ENCODE measurements around the gene PPDPF. TPM values are rescaled to one million over a fixed set of nuclear protein-coding genes. Genes with fewer than 3 reads are reported as not detected.

PPDPF gene
- total and polyA plus RNA-seq, 12 donors, result 186 to 433 (median 270) TPM

DNA sequence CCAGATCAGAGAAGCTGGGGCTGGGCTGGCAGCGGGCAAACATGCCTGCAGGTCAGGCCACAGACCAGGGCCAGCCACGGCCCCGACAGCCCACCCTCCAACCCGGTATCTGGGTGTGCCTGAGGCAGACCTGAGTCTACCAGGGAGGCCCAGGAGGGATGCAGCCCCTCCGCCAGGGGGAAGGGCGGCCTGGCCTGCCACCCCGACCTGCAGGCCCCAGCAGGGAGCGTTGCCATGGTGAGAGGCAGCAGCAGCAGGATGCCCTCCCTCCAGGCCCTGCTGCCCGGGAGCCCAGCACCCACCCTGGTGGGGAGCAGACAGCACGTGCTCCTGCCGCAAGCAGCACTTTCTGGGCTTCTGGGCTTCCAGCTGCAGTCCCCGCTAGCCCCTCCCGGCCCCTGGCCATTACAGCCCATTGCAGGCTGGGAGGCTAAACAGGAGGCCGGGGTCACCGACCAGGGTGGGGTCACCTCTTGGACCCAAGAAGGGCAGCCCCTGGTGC is 17.8 kb upstream of the PPDPF start:
- TF ChIP-seq, protein P1, sequence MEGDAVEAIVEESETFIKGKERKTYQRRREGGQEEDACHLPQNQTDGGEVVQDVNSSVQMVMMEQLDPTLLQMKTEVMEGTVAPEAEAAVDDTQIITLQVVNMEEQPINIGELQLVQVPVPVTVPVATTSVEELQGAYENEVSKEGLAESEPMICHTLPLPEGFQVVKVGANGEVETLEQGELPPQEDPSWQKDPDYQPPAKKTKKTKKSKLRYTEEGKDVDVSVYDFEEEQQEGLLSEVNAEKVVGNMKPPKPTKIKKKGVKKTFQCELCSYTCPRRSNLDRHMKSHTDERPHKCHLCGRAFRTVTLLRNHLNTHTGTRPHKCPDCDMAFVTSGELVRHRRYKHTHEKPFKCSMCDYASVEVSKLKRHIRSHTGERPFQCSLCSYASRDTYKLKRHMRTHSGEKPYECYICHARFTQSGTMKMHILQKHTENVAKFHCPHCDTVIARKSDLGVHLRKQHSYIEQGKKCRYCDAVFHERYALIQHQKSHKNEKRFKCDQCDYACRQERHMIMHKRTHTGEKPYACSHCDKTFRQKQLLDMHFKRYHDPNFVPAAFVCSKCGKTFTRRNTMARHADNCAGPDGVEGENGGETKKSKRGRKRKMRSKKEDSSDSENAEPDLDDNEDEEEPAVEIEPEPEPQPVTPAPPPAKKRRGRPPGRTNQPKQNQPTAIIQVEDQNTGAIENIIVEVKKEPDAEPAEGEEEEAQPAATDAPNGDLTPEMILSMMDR (IDR thresholded peaks at IDR 0.05), result no peak
- Histone ChIP-seq H3K27me3 (peaks cover 0 to 42% (median 35%) of the 10 kb centered on the region in 7 donors), H3K4me1 (peaks cover 6 to 42% (median 30%) of the 10 kb centered on the region in 9 donors), H3K9me3 (peaks cover 0 to 25% (median 0%) of the 10 kb centered on the region in 11 donors), H3K4me3 (no peak overlapping the region), H3K36me3 (no peaks in the 10 kb centered on the region), H3K27ac (peak overlapping the region in 5 of 10 donors; percentile 92 to 98 (median 97))
- ATAC-seq (no peak), DNase-seq (no peak)
- intact Hi-C loops (cut with DNase I), result no loop called here
- WGBS, 2 donors, result 66 to 68% methylated on average over 15 of the region's 15 CpGs

DNA sequence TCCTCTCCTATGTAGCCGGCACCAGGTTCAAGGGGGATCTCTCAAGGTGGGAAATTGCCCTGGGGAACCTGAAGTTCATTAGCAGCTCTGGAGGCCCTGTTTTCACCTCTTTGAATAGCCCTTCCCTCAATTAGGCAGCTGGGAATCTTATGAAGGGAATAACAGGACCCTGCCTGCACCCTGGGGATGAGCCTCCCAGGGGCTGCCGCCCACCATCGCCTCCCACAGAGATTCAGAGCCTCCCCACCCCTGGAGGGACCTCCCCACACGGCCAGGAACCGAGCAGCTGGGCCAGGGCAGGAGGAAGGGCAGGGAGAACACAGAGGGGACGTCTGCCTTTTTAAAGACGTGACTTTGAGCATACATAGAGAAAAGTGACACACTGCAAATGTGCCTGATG is 17.0 kb upstream of the PPDPF start:
- H3K27me3 ChIP-seq, result peaks cover 0 to 39% (median 30%) of the 10 kb centered on the region in 7 donors
- no peak for DNase-seq

DNA sequence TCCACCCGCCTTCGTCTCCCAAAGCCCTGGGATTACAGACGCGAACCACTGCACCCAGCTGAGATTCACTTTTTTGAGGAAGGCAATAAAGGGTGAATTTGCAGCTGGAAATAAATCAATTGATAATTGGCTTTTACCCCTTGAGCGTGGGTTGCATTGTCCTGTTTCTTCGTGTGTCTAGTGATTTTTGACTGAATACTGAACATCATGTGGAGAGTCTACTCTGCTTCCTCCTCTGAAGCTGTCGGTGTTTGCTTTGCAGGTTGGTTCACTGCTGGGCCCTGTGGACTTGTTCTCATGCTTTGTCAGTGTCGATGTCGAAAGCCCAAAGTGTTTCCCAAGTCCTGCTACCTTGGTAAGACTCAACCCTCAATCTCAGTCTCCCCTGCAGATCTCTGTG is 15.9 kb upstream of the PPDPF start:
- Histone ChIP-seq H3K4me3 (no peak overlapping the region), H3K4me1 (peaks cover 1 to 39% (median 26%) of the 10 kb centered on the region in 9 donors), H3K27ac (no peak overlapping the region), H3K27me3 (peaks cover 0 to 34% (median 21%) of the 10 kb centered on the region in 7 donors), H3K36me3 (no peaks in the 10 kb centered on the region), H3K9me3 (peaks cover 0 to 25% (median 0%) of the 10 kb centered on the region in 11 donors)
- no peak for ATAC-seq
- no peak for DNase-seq
- intact Hi-C loops (cut with DNase I), result no loop called here
- WGBS, 2 donors, result 86 to 93% methylated on average over 9 of the region's 9 CpGs
- TF ChIP-seq, protein P1 (IDR thresholded peaks at IDR 0.05), result no peak

More for the DNA sequence above, 17.0 kb upstream of the PPDPF start:
- 42 to 47% methylated on average over 7 of the region's 7 CpGs for WGBS, 2 donors
- ATAC-seq, result no peak
- TF ChIP-seq, protein P1 (IDR thresholded peaks at IDR 0.05), result no peak
- Histone ChIP-seq H3K4me1 (peaks cover 6 to 37% (median 30%) of the 10 kb centered on the region in 9 donors), H3K4me3 (no peak overlapping the region), H3K27ac (peak overlapping the region in 3 of 10 donors; percentile 19 to 97 (median 31)), H3K9me3 (peaks cover 0 to 25% (median 0%) of the 10 kb centered on the region in 11 donors), H3K36me3 (no peaks in the 10 kb centered on the region)
- intact Hi-C loops (cut with DNase I), result no loop called here

DNA sequence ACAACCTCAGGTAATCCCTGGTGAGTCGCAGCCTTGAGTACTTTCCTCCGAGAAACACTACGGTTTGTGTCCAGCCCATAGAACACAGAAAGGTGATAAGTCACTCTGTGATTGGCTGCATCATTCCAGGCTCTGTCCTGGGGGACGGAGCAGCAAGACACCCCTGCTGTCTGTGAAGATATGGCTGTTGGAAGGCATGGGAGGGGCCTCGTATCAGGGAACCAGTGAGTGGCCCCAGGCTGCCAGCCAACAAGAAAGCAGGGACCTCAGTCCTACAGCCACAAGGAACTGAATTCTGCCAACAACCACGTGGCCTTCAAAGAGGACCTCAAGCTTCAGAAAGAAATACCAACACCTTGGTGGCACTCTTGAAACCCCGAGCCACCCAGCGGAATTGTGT is 15.3 kb upstream of the PPDPF start:
- TF ChIP-seq, protein P1 (IDR thresholded peaks at IDR 0.05), result no peak
- Histone ChIP-seq H3K36me3 (no peaks in the 10 kb centered on the region), H3K9me3 (peaks cover 0 to 25% (median 0%) of the 10 kb centered on the region in 11 donors), H3K27me3 (peaks cover 0 to 31% (median 17%) of the 10 kb centered on the region in 7 donors), H3K4me3 (no peak overlapping the region), H3K4me1 (peaks cover 0 to 33% (median 19%) of the 10 kb centered on the region in 9 donors), H3K27ac (no peak overlapping the region)
- ATAC-seq, result no peak
- DNase-seq, result no peak
- intact Hi-C loops (cut with DNase I), result no loop called here
- 86 to 87% methylated on average over 8 of the region's 8 CpGs for WGBS, 2 donors

All from heart right ventricle (tissue), 16 donors.